ENCODE results near the gene DHX8.
"Not testable (repeated sequence)": the region's sequence is repeated elsewhere in the genome, so short reads cannot be mapped to it uniquely, and the experiment has no call there.

The DHX8 gene

GRCh38 chr17:43463241-43463640 is 20.5 kb upstream of the DHX8 start:
- no peak for DNase-seq

- no peak for DNase-seq
Observed at GRCh38 chr17:43464046-43464445, 19.7 kb upstream of the DHX8 start.

- DNase-seq: no peak
Observed at GRCh38 chr17:43465049-43465448, 18.7 kb upstream of the DHX8 start.

GRCh38 chr17:43467981-43468581 is 15.7 kb upstream of the DHX8 start:
- DNase-seq: no peak

- no peak for DNase-seq
Observed at GRCh38 chr17:43468691-43469139, 15.1 kb upstream of the DHX8 start.

GRCh38 chr17:43469145-43469544 is 14.6 kb upstream of the DHX8 start:
- no peak for DNase-seq

GRCh38 chr17:43471585-43472160 is 12.1 kb upstream of the DHX8 start:
- DNase-seq: no peak

- no peak for DNase-seq
Observed at GRCh38 chr17:43475494-43476089, 8.2 kb upstream of the DHX8 start.

- DNase-seq: not testable (repeated sequence)
Observed at GRCh38 chr17:43476306-43476705, 7.5 kb upstream of the DHX8 start.

- no peak for DNase-seq
Observed at GRCh38 chr17:43477832-43478634, 5.7 kb upstream of the DHX8 start.

- DNase-seq: no peak
Observed at GRCh38 chr17:43479948-43480347, 3.8 kb upstream of the DHX8 start.

GRCh38 chr17:43482103-43483012 is 1.4 kb upstream of the DHX8 start:
- DNase-seq: no peak

- DNase-seq: no peak
Observed at GRCh38 chr17:43490621-43491020, 6.8 kb downstream of the DHX8 start.

GRCh38 chr17:43509440-43509839 is 25.7 kb downstream of the DHX8 start:
- DNase-seq: not testable (repeated sequence)

- DNase-seq: not testable (repeated sequence)
Observed at GRCh38 chr17:43511199-43511598, 27.4 kb downstream of the DHX8 start.

GRCh38 chr17:43515656-43516055 is 31.9 kb downstream of the DHX8 start:
- DNase-seq: no peak

- no peak for DNase-seq
Observed at GRCh38 chr17:43517161-43517560, 33.4 kb downstream of the DHX8 start.

- no peak for DNase-seq
Observed at GRCh38 chr17:43517615-43518386, 34.0 kb downstream of the DHX8 start.

- no peak for DNase-seq
Observed at GRCh38 chr17:43521389-43521788, 37.6 kb downstream of the DHX8 start.

GRCh38 chr17:43524945-43525575 is 41.3 kb downstream of the DHX8 start:
- DNase-seq: no peak
